HT1080 (cell line): ENCODE measurements around the gene TRIM54. TPM values are rescaled to one million over a fixed set of nuclear protein-coding genes. Genes with fewer than 3 reads are reported as not detected.

ENCODE experiments used
- DNase-seq: peaks from one replicate; pipeline ENCODE4 v3.0.0-alpha.2; 2015; ENCODE audit warnings: low read depth
- total RNA-seq: library from RNA; depleted of rRNA; stranded (reverse); fragments of >200 nt; shearing (Covaris generic); gene quantifications from 2 replicates; pipeline ENCODE4 v1.2.3, GENCODE V29; 2014; rRNA removed

Gene TRIM54
- total RNA-seq, 1 experiment from 2014 or later: 1.2 TPM

DNA sequence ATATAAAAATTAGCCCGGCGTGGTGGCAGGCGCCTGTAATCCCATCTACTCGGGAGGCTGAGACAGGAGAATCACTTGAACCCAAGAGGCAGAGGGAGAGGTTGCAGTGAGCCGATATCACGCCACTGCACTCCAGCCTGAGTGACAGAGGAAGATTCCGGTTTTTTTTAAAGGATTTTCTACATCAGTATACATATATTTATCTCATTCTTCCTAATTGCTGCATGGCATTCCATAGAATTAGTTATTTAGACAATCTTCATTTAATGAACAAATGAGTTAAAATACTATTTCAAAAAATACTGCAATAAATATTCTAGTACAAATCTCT is 72.3 kb downstream of the TRIM54 start:
- DNase-seq: no peak

DNA sequence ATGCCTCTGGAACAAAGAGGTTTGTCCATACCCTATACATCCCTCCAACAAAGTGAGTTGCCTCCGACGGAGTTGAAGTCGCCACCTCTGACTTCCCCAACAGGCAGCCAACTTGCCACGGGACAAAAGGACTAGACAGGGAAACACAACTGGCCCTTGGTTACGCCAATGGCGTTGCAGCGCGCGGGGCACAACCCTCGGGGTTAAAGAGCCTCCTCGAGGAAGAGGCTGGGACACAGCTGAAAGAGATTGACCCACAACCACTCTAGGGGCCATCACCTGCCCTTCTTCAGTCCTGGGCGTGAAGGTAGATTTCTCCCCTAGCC is 73.8 kb downstream of the TRIM54 start:
- DNase-seq: peak; percentile 60

GRCh38 chr2:27356382-27357181 is 74.4 kb downstream of the TRIM54 start, which contains the start of gene GTF3C2:
GTF3C2 (minus strand) TSS chr2:27356764; CDS start chr2:27343554, 13,210 bp downstream.
- peak; percentile 98 for DNase-seq

Other genes starting within 250 kb of the TRIM54 start
- gene TMEM214, start 249.5 kb upstream of the TRIM54 start, total RNA-seq: 34.1 and 46.9 TPM in 2 replicates
- gene AGBL5, start 230.8 kb upstream of the TRIM54 start, total RNA-seq: 20.6 and 26.6 TPM in 2 replicates
- 249 and 313 TPM in 2 replicates for gene OST4, start 210.8 kb upstream of the TRIM54 start, total RNA-seq
- gene EMILIN1, start 203.8 kb upstream of the TRIM54 start, total RNA-seq: 0.45 and 1.1 TPM in 2 replicates
- 5.7 and 5.9 TPM in 2 replicates for gene KHK, start 195.7 kb upstream of the TRIM54 start, total RNA-seq
- 0.13 and 0.26 TPM in 2 replicates for gene CGREF1, start 163.3 kb upstream of the TRIM54 start, total RNA-seq
- not detected in 2 replicates for gene ABHD1, start 158.6 kb upstream of the TRIM54 start, total RNA-seq
- gene PREB, start 147.8 kb upstream of the TRIM54 start, total RNA-seq: 66.4 and 75.8 TPM in 2 replicates
- not detected in 2 replicates for gene PRR30, start 143.0 kb upstream of the TRIM54 start, total RNA-seq
- not detected in 2 replicates for gene TCF23, start 133.4 kb upstream of the TRIM54 start, total RNA-seq
- gene ATRAID, start 70.4 kb upstream of the TRIM54 start, total RNA-seq: 124 and 132 TPM in 2 replicates
- 77.9 and 82.0 TPM in 2 replicates for gene SLC5A6, start 70.2 kb upstream of the TRIM54 start, total RNA-seq
- gene CAD, start 65.1 kb upstream of the TRIM54 start, total RNA-seq: 52.9 and 54.0 TPM in 2 replicates
- gene SLC30A3, start 19.4 kb upstream of the TRIM54 start, total RNA-seq: 5.0 and 13.5 TPM in 2 replicates
- not detected in 2 replicates for gene DNAJC5G, start 7.0 kb upstream of the TRIM54 start, total RNA-seq
- gene UCN, start 26.0 kb downstream of the TRIM54 start, total RNA-seq: 9.3 and 12.6 TPM in 2 replicates
- gene MPV17, start 40.7 kb downstream of the TRIM54 start, total RNA-seq: 80.7 and 81.5 TPM in 2 replicates
- 52.9 and 72.5 TPM in 2 replicates for gene GTF3C2, start 74.3 kb downstream of the TRIM54 start, total RNA-seq
- gene EIF2B4, start 87.9 kb downstream of the TRIM54 start, total RNA-seq: 29.8 and 42.1 TPM in 2 replicates
- gene SNX17, start 88.2 kb downstream of the TRIM54 start, total RNA-seq: 122 and 140 TPM in 2 replicates
- gene ZNF513, start 98.3 kb downstream of the TRIM54 start, total RNA-seq: 2.4 and 3.1 TPM in 2 replicates
- 208 and 219 TPM in 2 replicates for gene PPM1G, start 127.2 kb downstream of the TRIM54 start, total RNA-seq
- gene NRBP1, start 146.2 kb downstream of the TRIM54 start, total RNA-seq: 55.7 and 64.2 TPM in 2 replicates
- 0.34 and 0.50 TPM in 2 replicates for gene KRTCAP3, start 160.0 kb downstream of the TRIM54 start, total RNA-seq
- gene IFT172, start 207.3 kb downstream of the TRIM54 start, total RNA-seq: 9.1 and 10.5 TPM in 2 replicates
- gene FNDC4, start 212.8 kb downstream of the TRIM54 start, total RNA-seq: 0.88 and 1.2 TPM in 2 replicates
- not detected in 2 replicates for gene GCKR, start 214.4 kb downstream of the TRIM54 start, total RNA-seq